CD8-positive, alpha-beta memory T cell (primary cell): ENCODE measurements around the gene MAGI2. TPM values are rescaled to one million over a fixed set of nuclear protein-coding genes. Genes with fewer than 3 reads are reported as not detected.

Experiments used
- CTCF ChIA-PET: fragments of 350-600 bp; sonication (Branson Sonifier 250); formaldehyde crosslinking; loops from one replicate; lab custom pipeline; 2021; ENCODE audit warnings: antibody characterized with exemption; lab: Charles Lee
- POLR2A ChIA-PET: fragments of 350-600 bp; sonication (Branson Sonifier 250); formaldehyde crosslinking; loops from one replicate; lab custom pipeline; 2021; ENCODE audit warnings: antibody characterized with exemption; lab: Charles Lee
- DNase-seq, 5 donors: peaks; one replicate each; pipeline versions ENCODE4 v3.0.0 to v3.0.0-alpha.2; 2020 to 2022; ENCODE audit warnings: mixed read lengths in 1 of 5
- H3K27ac ChIP-seq: one replicate; pipeline ENCODE4 v1.7.0; 2013; ENCODE audit warnings: low read depth, mild to moderate bottlenecking, low read length, moderate library complexity
- H3K27me3 ChIP-seq: 2 replicates; pipeline ENCODE4 v1.7.0; 2013; ENCODE audit warnings: low read length, mild to moderate bottlenecking; ENCODE audit not compliant: insufficient read depth, poor library complexity, severe bottlenecking
- H3K36me3 ChIP-seq: 2 replicates; pipeline ENCODE4 v1.7.0; 2013; ENCODE audit warnings: mild to moderate bottlenecking, low read length, moderate library complexity; ENCODE audit not compliant: insufficient read depth
- H3K4me1 ChIP-seq: 2 replicates; pipeline ENCODE4 v1.7.0; 2013; ENCODE audit warnings: mild to moderate bottlenecking, low read length, moderate library complexity; ENCODE audit not compliant: insufficient read depth
- H3K4me3 ChIP-seq: 2 replicates; pipeline ENCODE4 v1.7.0; 2013; ENCODE audit warnings: mild to moderate bottlenecking, low read length
- H3K9me3 ChIP-seq: 2 replicates; pipeline ENCODE4 v1.7.0; 2013; ENCODE audit warnings: mild to moderate bottlenecking, low read length
- H3K27ac Mint-ChIP-seq, 8 donors: one replicate each; pipeline ENCODE4 v1.8.0; 2020 to 2021; ENCODE audit warnings: mixed read lengths in 8 of 8, mild to moderate bottlenecking in 6 of 8, inconsistent platforms in 3 of 8, moderate library complexity in 3 of 8
- H3K27me3 Mint-ChIP-seq, 2 donors: one replicate each; pipeline ENCODE4 v1.8.0; 2020 to 2021; ENCODE audit warnings: mixed read lengths in 2 of 2, mild to moderate bottlenecking in 1 of 2, moderate library complexity in 1 of 2
- H3K36me3 Mint-ChIP-seq, 3 donors: one replicate each; pipeline ENCODE4 v1.8.0; 2020 to 2021; ENCODE audit warnings: mixed read lengths in 3 of 3, inconsistent platforms in 1 of 3, mild to moderate bottlenecking in 1 of 3
- H3K4me1 Mint-ChIP-seq, 3 donors: one replicate each; pipeline ENCODE4 v1.8.0; 2020 to 2021; ENCODE audit warnings: mixed read lengths in 3 of 3, inconsistent platforms in 1 of 3, mild to moderate bottlenecking in 1 of 3
- H3K4me3 Mint-ChIP-seq, 7 donors: one replicate each; pipeline ENCODE4 v1.8.0; 2020 to 2021; ENCODE audit warnings: mixed read lengths in 7 of 7, mild to moderate bottlenecking in 6 of 7, moderate library complexity in 4 of 7, inconsistent platforms in 2 of 7
- H3K9me3 Mint-ChIP-seq, 5 donors: one replicate each; pipeline ENCODE4 v1.8.0; 2020 to 2022; ENCODE audit warnings: mixed read lengths in 5 of 5, mild to moderate bottlenecking in 3 of 5, moderate library complexity in 2 of 5, inconsistent platforms in 1 of 5
- polyA plus RNA-seq: library from polyadenylated mRNA; unstranded; fragments of 300-500 nt; fragmentation: Illumina TruSeq; gene quantifications from one replicate; pipeline ENCODE4 v1.2.3, GENCODE V29; 2021
- total RNA-seq, 2 experiments: library from RNA; stranded (reverse); gene quantifications; one replicate each; pipeline ENCODE4 v1.2.3, GENCODE V29; 2021

The MAGI2 gene
- total and polyA plus RNA-seq, 3 experiments from 2014 or later = 0.26 to 0.33 TPM; not detected in 1

DNA sequence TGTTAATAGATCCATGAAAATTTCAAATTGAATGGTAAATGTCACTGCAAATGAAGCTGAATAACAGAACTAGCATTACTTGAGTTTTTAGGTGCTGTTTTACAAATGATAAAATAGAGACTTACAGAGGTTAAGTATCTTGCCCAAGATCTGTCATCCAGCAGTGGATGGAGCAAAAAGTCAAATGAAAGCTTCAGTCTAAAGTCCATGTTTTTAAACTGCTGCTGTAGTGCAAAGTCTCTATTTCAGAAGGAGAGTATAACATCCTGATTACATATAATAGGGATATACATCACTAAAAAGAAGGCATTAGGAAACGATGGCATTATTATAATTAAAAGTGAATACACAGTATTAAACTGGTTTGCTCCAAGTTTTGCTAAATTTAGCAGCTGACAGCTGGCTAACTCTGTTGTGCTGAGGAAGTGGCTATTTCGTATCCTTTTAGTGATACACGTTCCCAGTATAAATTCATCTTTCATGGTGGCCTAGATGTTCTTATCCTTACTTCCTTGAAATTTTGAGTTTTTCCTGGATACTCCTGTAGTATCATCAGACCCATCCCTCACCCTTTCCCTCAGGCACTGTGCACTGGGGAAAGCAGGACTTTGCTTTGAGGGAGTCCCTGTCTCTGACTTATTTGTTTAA lies 603.2 kb downstream of the MAGI2 start:
- Histone ChIP-seq H3K9me3 (no peaks in the 10 kb centered on the region), H3K27me3 (no peaks in the 10 kb centered on the region), H3K4me3 (no peak overlapping the region), H3K4me1 (no peaks in the 10 kb centered on the region), H3K36me3 (no peaks in the 10 kb centered on the region), H3K27ac (no peak overlapping the region)
- no peak for DNase-seq
- Mint-ChIP-seq H3K9me3 (peaks cover 0 to 20% (median 4%) of the 10 kb centered on the region in 5 donors), H3K27ac (no peak overlapping the region), H3K27me3 (no peaks in the 10 kb centered on the region), H3K4me1 (no peaks in the 10 kb centered on the region), H3K4me3 (no peak overlapping the region), H3K36me3 (no peaks in the 10 kb centered on the region)
- POLR2A ChIA-PET = no interaction called here
- CTCF ChIA-PET = no interaction called here

GRCh38 chr7:78845155-78845554 lies 608.3 kb downstream of the MAGI2 start:
- Histone ChIP-seq H3K27ac (no peak overlapping the region), H3K4me3 (no peak overlapping the region), H3K9me3 (no peaks in the 10 kb centered on the region), H3K27me3 (no peaks in the 10 kb centered on the region), H3K4me1 (no peaks in the 10 kb centered on the region), H3K36me3 (no peaks in the 10 kb centered on the region)
- DNase-seq = no peak
- Mint-ChIP-seq H3K4me3 (no peak overlapping the region), H3K4me1 (no peaks in the 10 kb centered on the region), H3K27me3 (no peaks in the 10 kb centered on the region), H3K36me3 (no peaks in the 10 kb centered on the region), H3K9me3 (peaks cover 0 to 11% (median 3%) of the 10 kb centered on the region in 5 donors), H3K27ac (no peak overlapping the region)
- CTCF ChIA-PET = no interaction called here
- POLR2A ChIA-PET = no interaction called here

GRCh38 chr7:78842068-78842467 lies 611.4 kb downstream of the MAGI2 start:
- Mint-ChIP-seq H3K4me3 (no peak overlapping the region), H3K4me1 (no peaks in the 10 kb centered on the region), H3K9me3 (peaks cover 1 to 15% (median 8%) of the 10 kb centered on the region in 5 donors), H3K27me3 (no peaks in the 10 kb centered on the region), H3K27ac (no peak overlapping the region), H3K36me3 (no peaks in the 10 kb centered on the region)
- Histone ChIP-seq H3K27me3 (no peaks in the 10 kb centered on the region), H3K27ac (no peak overlapping the region), H3K4me1 (no peaks in the 10 kb centered on the region), H3K4me3 (no peak overlapping the region), H3K36me3 (no peaks in the 10 kb centered on the region), H3K9me3 (no peaks in the 10 kb centered on the region)
- POLR2A ChIA-PET = no interaction called here
- DNase-seq = no peak
- CTCF ChIA-PET = no interaction called here

- no peaks in the 10 kb centered on the region for H3K36me3 ChIP-seq
Measured at GRCh38 chr7:78835897-78836296, 617.6 kb downstream of the MAGI2 start.

DNA sequence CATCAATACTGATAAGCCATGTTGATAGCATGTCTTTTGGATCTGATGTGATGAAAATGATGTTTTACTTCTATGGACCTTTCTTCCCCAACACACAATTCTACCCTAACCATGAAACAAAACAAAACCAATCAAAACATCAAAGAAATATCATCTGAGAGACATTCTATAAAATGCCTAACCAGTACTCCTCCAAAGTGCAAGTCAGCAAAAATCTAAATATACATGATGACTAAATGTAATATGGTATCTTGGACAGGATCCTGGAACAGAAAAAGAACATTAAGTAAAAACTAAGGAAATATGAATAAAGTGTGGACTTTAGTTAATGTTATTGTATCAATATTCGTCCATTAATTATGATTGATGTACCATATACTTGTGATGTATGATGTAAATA lies 625.1 kb downstream of the MAGI2 start:
- H3K27me3 Mint-ChIP-seq = no peaks in the 10 kb centered on the region
- CTCF ChIA-PET = no interaction called here
- no peak overlapping the region for H3K4me3 Mint-ChIP-seq
- POLR2A ChIA-PET = no interaction called here
- Histone ChIP-seq H3K36me3 (no peaks in the 10 kb centered on the region), H3K4me1 (no peaks in the 10 kb centered on the region), H3K4me3 (no peak overlapping the region), H3K27me3 (no peaks in the 10 kb centered on the region), H3K9me3 (no peaks in the 10 kb centered on the region), H3K27ac (no peak overlapping the region)
- peaks cover 3 to 22% (median 10%) of the 10 kb centered on the region in 5 donors for H3K9me3 Mint-ChIP-seq
- DNase-seq = no peak
- H3K27ac Mint-ChIP-seq = no peak overlapping the region
- H3K36me3 Mint-ChIP-seq = no peaks in the 10 kb centered on the region
- no peaks in the 10 kb centered on the region for H3K4me1 Mint-ChIP-seq

More at GRCh38 chr7:78835897-78836296, 617.6 kb downstream of the MAGI2 start:
- H3K4me3 ChIP-seq = no peak overlapping the region
- no peak overlapping the region for H3K27ac ChIP-seq
- no peaks in the 10 kb centered on the region for H3K4me1 ChIP-seq
- Mint-ChIP-seq H3K9me3 (peaks cover 1 to 24% (median 17%) of the 10 kb centered on the region in 5 donors), H3K4me1 (no peaks in the 10 kb centered on the region), H3K4me3 (no peak overlapping the region), H3K36me3 (no peaks in the 10 kb centered on the region), H3K27me3 (no peaks in the 10 kb centered on the region), H3K27ac (no peak overlapping the region)
- H3K9me3 ChIP-seq = no peaks in the 10 kb centered on the region
- ChIA-PET POLR2A (no interaction called here), CTCF (no interaction called here)
- no peak for DNase-seq
- H3K27me3 ChIP-seq = no peaks in the 10 kb centered on the region

DNA sequence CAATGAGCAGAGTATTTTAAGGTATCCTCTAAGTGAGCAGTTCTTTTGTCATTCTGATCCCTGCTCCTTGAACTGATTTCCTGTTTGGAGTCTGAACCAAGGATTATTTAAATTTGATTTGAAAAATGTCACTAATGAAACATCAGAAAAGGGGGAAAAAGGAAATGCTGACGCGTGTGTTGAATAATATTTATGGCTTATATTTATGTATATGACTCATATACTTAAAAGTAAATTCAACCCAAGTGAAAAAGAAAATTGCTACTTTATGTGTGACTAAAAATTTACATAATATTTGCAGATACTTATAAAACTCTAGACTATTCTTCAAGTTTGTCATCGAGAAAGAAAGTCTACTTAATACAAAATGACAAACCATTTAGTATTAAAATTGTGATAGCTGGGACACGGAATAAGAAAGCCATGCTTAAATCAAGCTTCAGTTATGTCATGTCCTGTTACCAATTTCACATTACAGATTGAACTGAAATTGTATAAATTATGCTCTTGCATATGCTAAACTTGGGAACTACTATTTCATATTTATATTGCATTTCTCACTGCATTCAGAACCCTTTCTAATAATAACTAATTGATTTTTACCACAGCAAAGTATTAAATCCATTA lies 649.9 kb downstream of the MAGI2 start:
- ChIA-PET CTCF (no interaction called here), POLR2A (no interaction called here)
- Histone ChIP-seq H3K9me3 (no peaks in the 10 kb centered on the region), H3K36me3 (no peaks in the 10 kb centered on the region), H3K4me1 (no peaks in the 10 kb centered on the region), H3K27ac (no peak overlapping the region), H3K27me3 (no peaks in the 10 kb centered on the region), H3K4me3 (no peak overlapping the region)
- H3K4me1 Mint-ChIP-seq = no peaks in the 10 kb centered on the region
- no peaks in the 10 kb centered on the region for H3K27me3 Mint-ChIP-seq
- DNase-seq = no peak
- peaks cover 0 to 23% (median 5%) of the 10 kb centered on the region in 5 donors for H3K9me3 Mint-ChIP-seq
- H3K27ac Mint-ChIP-seq = no peak overlapping the region
- H3K36me3 Mint-ChIP-seq = no peaks in the 10 kb centered on the region
- H3K4me3 Mint-ChIP-seq = no peak overlapping the region

DNA sequence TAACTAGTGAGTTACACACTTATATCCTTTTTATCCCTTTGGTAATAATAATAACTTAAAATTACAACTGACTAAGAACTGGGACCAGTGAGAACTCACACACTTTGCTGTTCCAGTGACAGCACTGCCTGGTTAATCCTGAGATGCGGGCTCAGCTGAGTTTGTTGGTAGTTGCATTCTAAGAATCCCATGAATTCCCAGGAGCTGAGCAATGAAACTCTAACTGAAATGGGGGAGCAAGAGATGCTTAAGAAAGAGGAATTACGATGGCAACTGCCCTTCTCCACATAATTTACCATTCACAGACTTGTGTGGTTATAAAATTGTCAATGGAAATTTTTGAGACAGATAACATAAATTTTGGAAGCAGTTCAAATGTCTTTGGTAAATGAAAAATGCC lies 659.4 kb downstream of the MAGI2 start:
- POLR2A ChIA-PET = no interaction called here
- no peaks in the 10 kb centered on the region for H3K27me3 ChIP-seq
- H3K27me3 Mint-ChIP-seq = no peaks in the 10 kb centered on the region
- H3K4me1 ChIP-seq = no peaks in the 10 kb centered on the region
- DNase-seq = no peak
- no peak overlapping the region for H3K4me3 ChIP-seq
- H3K36me3 ChIP-seq = no peaks in the 10 kb centered on the region
- no peak overlapping the region for H3K27ac ChIP-seq
- H3K36me3 Mint-ChIP-seq = no peaks in the 10 kb centered on the region
- no peaks in the 10 kb centered on the region for H3K9me3 ChIP-seq
- H3K4me1 Mint-ChIP-seq = no peaks in the 10 kb centered on the region
- H3K27ac Mint-ChIP-seq = no peak overlapping the region
- no peak overlapping the region for H3K4me3 Mint-ChIP-seq
- CTCF ChIA-PET = no interaction called here
- peaks cover 2 to 17% (median 6%) of the 10 kb centered on the region in 5 donors for H3K9me3 Mint-ChIP-seq

DNA sequence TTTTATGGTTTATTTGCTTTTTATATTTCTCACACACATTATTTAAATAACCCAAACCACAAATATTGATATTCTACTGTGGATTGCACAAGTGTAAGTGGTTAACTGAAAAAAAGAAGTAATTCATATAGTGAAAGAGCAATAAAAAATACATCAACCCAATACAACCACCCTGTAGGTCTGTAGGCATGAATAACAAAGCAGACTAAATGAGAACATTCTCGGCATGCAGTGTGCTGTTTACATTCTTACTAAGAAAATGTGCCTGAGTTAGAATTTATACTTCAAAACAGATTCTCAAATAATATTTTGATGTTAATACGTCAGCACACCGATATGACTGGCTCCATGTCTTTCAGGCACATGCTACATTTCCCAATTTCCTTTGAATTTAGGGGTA lies 660.8 kb downstream of the MAGI2 start:
- Histone ChIP-seq H3K9me3 (no peaks in the 10 kb centered on the region), H3K4me3 (no peak overlapping the region), H3K36me3 (no peaks in the 10 kb centered on the region), H3K4me1 (no peaks in the 10 kb centered on the region), H3K27ac (no peak overlapping the region), H3K27me3 (no peaks in the 10 kb centered on the region)
- Mint-ChIP-seq H3K27me3 (no peaks in the 10 kb centered on the region), H3K4me1 (no peaks in the 10 kb centered on the region), H3K27ac (no peak overlapping the region), H3K36me3 (no peaks in the 10 kb centered on the region), H3K9me3 (peaks cover 2 to 16% (median 6%) of the 10 kb centered on the region in 5 donors), H3K4me3 (no peak overlapping the region)
- POLR2A ChIA-PET = no interaction called here
- CTCF ChIA-PET = no interaction called here
- DNase-seq = no peak
